ENCODE results near the gene NECAB2. TPM values are rescaled to one million over a fixed set of nuclear protein-coding genes. Genes with fewer than 3 reads are reported as not detected.

The NECAB2 gene
- total RNA-seq, 4 donors from 2014 or later: 0.90 TPM; not detected in 3

- Histone ChIP-seq H3K9me3 (no peaks in the 10 kb centered on the region), H3K36me3 (peaks cover 0 to 71% (median 0%) of the 10 kb centered on the region in 3 donors), H3K27ac (no peak overlapping the region), H3K4me3 (no peak overlapping the region), H3K27me3 (no peaks in the 10 kb centered on the region), H3K4me1 (peaks cover 0 to 9% (median under 1%) of the 10 kb centered on the region in 4 donors)
- 79 to 81% methylated on average over 12 of the region's 12 CpGs for WGBS, 2 donors
- no peak for DNase-seq (ENCODE audit: low spot score in 2 of 2)
- TF ChIP-seq EP300 (IDR thresholded peaks at IDR 0.05) (no peak), CTCF (IDR thresholded peaks at IDR 0.05) (no peak), POLR2A (IDR thresholded peaks at IDR 0.05) (no peak)
Measured at GRCh38 chr16:83959656-83960434, 8.2 kb upstream of the NECAB2 start.

GRCh38 chr16:83960521-83961249 is 7.4 kb upstream of the NECAB2 start:
- Histone ChIP-seq H3K36me3 (peaks cover 0 to 80% (median 0%) of the 10 kb centered on the region in 3 donors), H3K4me1 (peaks cover 0 to 2% (median 0%) of the 10 kb centered on the region in 4 donors), H3K27me3 (no peaks in the 10 kb centered on the region), H3K4me3 (no peak overlapping the region), H3K27ac (no peak overlapping the region), H3K9me3 (no peaks in the 10 kb centered on the region)
- TF ChIP-seq EP300 (IDR thresholded peaks at IDR 0.05) (no peak), CTCF (IDR thresholded peaks at IDR 0.05) (no peak), POLR2A (IDR thresholded peaks at IDR 0.05) (no peak)
- WGBS, 2 donors: 90 to 94% methylated on average over 28 to 29 of the region's 29 CpGs
- DNase-seq (ENCODE audit: low spot score in 2 of 2): no peak

DNA sequence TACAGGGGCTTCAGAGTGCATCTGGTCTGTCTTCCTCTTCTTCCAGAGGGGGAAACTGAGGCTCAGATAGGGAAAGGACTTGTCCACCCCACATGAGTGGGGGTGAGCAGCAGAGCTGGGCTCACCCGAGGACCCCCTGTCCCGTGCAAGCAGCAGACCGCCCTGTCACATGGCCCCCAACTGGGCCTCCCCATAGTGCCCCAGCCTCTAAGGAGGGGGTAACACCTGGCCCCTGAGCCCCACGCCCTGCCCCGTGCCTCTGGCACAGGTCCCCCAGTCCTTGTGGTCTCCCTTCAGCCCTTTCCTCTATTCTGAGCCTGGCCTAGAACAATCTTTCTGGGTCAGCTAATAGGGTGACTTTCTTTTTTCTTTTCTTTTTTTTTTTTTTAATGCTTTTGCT is 6.5 kb upstream of the NECAB2 start:
- TF ChIP-seq POLR2A (IDR thresholded peaks at IDR 0.05) (no peak), CTCF (IDR thresholded peaks at IDR 0.05) (no peak), EP300 (IDR thresholded peaks at IDR 0.05) (no peak)
- H3K27me3 ChIP-seq: no peaks in the 10 kb centered on the region
- H3K9me3 ChIP-seq: no peaks in the 10 kb centered on the region
- H3K4me3 ChIP-seq: no peak overlapping the region
- H3K27ac ChIP-seq: no peak overlapping the region
- no peak for DNase-seq (ENCODE audit: low spot score in 2 of 2)
- H3K36me3 ChIP-seq: peaks cover 0 to 89% (median 0%) of the 10 kb centered on the region in 3 donors
- H3K4me1 ChIP-seq: no peaks in the 10 kb centered on the region
- 85 to 87% methylated on average over 5 of the region's 5 CpGs for WGBS, 2 donors

DNA sequence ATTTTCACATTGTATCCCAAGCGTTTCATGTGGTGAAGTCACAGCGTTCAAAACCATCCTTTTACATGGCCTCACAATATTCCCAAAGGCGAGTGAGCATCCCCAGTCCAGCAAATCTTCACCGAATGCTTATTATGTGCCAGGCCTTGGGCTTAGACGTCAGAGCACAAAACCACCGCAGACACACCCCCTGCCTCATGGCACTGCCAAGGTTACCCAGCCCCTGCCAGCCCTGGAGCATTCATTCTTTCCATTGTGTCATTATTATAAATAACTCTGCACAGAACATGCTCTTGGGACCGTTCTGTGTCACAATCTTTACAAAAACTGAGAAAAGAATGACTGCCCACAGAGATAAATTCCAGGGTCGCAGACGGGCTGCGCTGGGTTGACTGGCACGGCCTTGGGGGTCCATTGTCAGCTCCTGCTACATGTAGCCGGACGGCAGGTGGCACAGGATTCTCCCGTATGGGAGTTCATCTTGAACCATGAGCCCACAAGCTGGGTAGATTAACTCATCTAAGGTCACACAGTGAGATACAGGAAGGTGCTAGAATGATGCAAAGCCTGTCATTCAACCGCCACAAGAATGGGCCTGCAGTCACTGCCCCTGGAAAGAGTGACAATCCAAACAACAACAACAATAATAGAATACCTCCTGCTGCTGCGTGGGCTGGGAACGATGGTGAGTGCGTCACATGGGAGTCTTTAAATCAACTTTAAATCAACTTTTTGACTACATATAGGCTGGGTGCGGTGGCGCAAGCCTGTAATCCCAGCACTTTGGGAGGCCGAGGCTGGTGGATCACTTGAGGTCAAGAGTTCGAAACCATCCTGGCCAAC is 4.5 kb upstream of the NECAB2 start:
- Histone ChIP-seq H3K27ac (no peak overlapping the region), H3K27me3 (no peaks in the 10 kb centered on the region), H3K9me3 (no peaks in the 10 kb centered on the region), H3K36me3 (peaks cover 0 to 81% (median 0%) of the 10 kb centered on the region in 3 donors), H3K4me3 (no peak overlapping the region), H3K4me1 (peaks cover 0 to 3% (median 0%) of the 10 kb centered on the region in 4 donors)
- 81 to 85% methylated on average over 22 of the region's 22 CpGs for WGBS, 2 donors
- no peak for TF ChIP-seq EP300 (IDR thresholded peaks at IDR 0.05)
- no peak for TF ChIP-seq CTCF (IDR thresholded peaks at IDR 0.05)
- no peak for DNase-seq (ENCODE audit: low spot score in 2 of 2)

All from tibial nerve (tissue), 4 donors.